ENCODE results near the gene FLT1. TPM values are rescaled to one million over a fixed set of nuclear protein-coding genes. Genes with fewer than 3 reads are reported as not detected.

FLT1 gene
- total RNA-seq, 1 experiment from 2014 or later: 0.25 TPM

- ChIA-PET RAD21 (ENCODE audit: low non-redundant PET in 1 of 2, low total read pairs in 2 of 2, uncharacterized antibody in 2 of 2, unreplicated experiment in 2 of 2) (no interaction called here), CTCF (no interaction called here), POLR2A (no interaction called here)
- no peak for TF ChIP-seq REST (IDR thresholded peaks at IDR 0.05; ENCODE audit: low read depth)
- TF ChIP-seq CTCF (IDR thresholded peaks at IDR 0.05 in 2 of 3, conservative IDR thresholded peaks at IDR 0.05 in 1 of 3; ENCODE audit: borderline replicate concordance in 1 of 3, insufficient read depth in 1 of 3, low read depth in 2 of 3, low read length in 2 of 3): 0 out of 6 replicates have a peak, but pooled peaks of 2 of the 3 experiments have one; percentile 6 to 11
- peak; percentile 19 for TF ChIP-seq RAD21 (IDR thresholded peaks at IDR 0.05; ENCODE audit: low read depth)
- no peak overlapping the region for H3K9ac ChIP-seq (ENCODE audit: low read length)
- DNase-seq (ENCODE audit: low read depth, low spot score): no peak
- intact Hi-C loops (cut with micrococcal nuclease): no loop called here
- no peak for ATAC-seq
- no TSS peak for BruUV-seq (replicated peaks)
- no peaks in the 10 kb centered on the region for H4K20me1 ChIP-seq (ENCODE audit: insufficient read depth)
- H3K79me2 ChIP-seq (ENCODE audit: insufficient read depth, low read length): no peaks in the 10 kb centered on the region
- H3K4me2 ChIP-seq (ENCODE audit: low read length): no peak overlapping the region
- no peaks in the 10 kb centered on the region for H3K9me3 ChIP-seq (ENCODE audit: control insufficient read depth in 1 of 2, insufficient read depth in 1 of 2, low read depth in 1 of 2, low read length in 2 of 2)
- H3K36me3 ChIP-seq (ENCODE audit: control insufficient read depth in 1 of 2, insufficient read depth in 2 of 2, low read length in 2 of 2): 0 out of 4 replicates have a peak, but pooled peaks cover 0 to 2% of the 10 kb centered on the region in 2 experiments
- no peaks in the 10 kb centered on the region for H3K4me1 ChIP-seq (ENCODE audit: control insufficient read depth in 1 of 2, insufficient read depth in 2 of 2, low read length in 2 of 2)
- H2AFZ ChIP-seq (ENCODE audit: low read depth, low read length, poor library complexity, severe bottlenecking): no peak overlapping the region
- H3K4me3 ChIP-seq (replicated peaks in 1 of 2; ENCODE audit: low read depth in 1 of 2, low read length in 2 of 2): no peak overlapping the region
- no peaks in the 10 kb centered on the region for H3K9me2 ChIP-seq (ENCODE audit: insufficient read depth)
- H3K27ac ChIP-seq (ENCODE audit: low read depth, low read length): no peak overlapping the region
- no peaks in the 10 kb centered on the region for H3K27me3 ChIP-seq (ENCODE audit: insufficient read depth, low read length)
Observed at GRCh38 chr13:28273919-28274318, 221.0 kb downstream of the FLT1 start.
